Smooth muscle cell of the umbilical artery (primary cell): ENCODE results near the gene TTC17. TPM values are rescaled to one million over a fixed set of nuclear protein-coding genes. Genes with fewer than 3 reads are reported as not detected.

Source experiments
- total RNA-seq: library from RNA; depleted of rRNA; stranded (reverse); fragments of >200 nt; gene quantifications from 2 replicates; pipeline ENCODE4 v1.2.3, GENCODE V29; 2014

Gene TTC17
- total RNA-seq: 90.0 and 106 TPM in 2 replicates

GRCh38 chr11:43358801-43359421, at the start of gene TTC17:
TSS of gene TTC17 (plus strand) at chr11:43358920. CDS start at chr11:43358955, 35 bp downstream.

DNA sequence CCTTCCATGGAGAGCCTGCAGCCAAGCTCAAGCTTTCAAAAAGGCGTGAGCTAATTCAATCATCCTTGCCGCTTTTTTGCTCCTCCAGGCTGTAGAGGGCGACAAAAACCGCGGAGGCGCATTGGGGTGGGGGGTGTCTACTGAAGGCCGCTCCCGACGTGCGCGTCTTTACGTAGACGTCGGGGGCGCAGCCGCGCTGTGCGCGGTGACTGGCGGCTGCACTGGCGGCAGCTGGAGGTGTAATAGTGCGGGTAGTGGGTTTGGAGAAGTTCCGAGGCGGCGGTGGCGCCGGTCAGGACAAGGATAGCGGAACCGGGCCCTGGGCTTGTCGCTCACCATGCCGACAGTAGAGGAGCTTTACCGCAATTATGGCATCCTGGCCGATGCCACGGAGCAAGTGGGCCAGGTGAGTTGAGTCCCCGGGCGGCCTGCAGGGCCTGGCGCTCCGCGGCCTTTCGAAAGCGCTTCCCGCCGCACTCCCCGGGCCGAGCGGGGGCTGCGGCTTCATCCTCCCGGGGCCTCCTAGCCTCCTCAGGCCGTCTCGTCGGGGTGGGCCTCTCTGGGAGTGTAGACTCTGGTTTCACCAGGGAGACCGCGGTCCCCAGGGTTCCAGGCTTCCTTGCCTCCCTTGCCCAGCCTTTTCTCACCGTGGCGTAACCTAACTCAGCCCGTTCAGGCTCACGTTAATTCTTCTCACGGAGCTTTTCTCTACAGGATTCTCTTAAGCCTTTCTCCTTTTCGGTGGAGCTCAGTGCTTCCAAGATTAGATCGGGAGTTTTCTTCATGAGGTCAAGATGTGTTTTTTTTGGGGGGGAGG, 46.7 kb upstream of the TTC17 start, which contains the start of gene API5:
Gene API5 (plus strand): TSS at position 206 of the 817 bp plus-strand sequence. CDS start 132 bp downstream, at position 338.

Other genes starting within 250 kb of the TTC17 start
- gene API5, start 46.9 kb upstream of the TTC17 start, total RNA-seq: 73.3 and 105 TPM in 2 replicates